Activated T-cell treated with anti-CD3 and anti-CD28 coated beads, Interleukin-2, amount 50 U/mL, for 1 hour (primary cell): ENCODE data around the gene NAPEPLD.
"Not testable (repeated sequence)": the region's sequence is repeated elsewhere in the genome, so short reads cannot be mapped to it uniquely, and the experiment has no call there.

Experiments
- DNase-seq: peaks from one replicate; pipeline ENCODE4 v3.0.0-alpha.2; 2020

Gene NAPEPLD

DNA sequence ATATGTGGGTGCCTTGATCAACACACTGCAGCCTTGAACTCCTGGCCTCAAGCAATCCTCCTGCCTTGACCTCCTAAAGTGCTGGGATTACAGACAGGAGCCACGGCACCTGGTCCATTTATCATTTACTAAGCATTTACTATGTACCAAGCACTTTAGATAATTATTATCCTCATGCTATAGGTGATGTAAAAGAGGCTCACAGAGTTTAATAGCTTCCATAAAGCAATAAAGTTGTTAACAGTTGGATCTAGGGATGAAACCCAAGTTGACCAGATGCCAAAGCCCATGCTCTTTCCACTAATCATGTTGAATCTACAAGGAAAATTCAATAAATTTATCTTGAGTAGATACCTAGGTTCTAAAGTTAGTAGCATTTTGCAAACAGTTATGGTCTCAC lies 5.0 kb downstream of the NAPEPLD start:
- no peak for DNase-seq

DNA sequence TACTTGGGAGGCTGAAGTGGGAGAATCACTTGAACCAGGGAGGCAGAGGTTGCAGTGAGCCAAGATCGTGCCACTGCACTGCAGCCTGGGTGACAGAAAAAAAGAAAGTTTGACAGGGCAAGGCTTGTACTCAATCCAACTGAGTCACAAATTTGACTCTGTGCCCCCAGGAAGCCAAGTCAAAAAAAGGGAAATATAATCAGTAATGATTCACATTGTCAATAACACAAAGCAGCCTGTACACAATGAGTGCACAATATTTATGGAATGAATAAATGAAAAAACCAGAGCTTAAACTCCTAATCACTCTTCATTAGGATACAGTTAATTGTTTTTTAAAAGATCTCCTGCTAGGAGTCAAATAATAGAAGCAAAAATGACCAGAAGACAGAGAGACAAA lies 6.4 kb downstream of the NAPEPLD start:
- DNase-seq: no peak

DNA sequence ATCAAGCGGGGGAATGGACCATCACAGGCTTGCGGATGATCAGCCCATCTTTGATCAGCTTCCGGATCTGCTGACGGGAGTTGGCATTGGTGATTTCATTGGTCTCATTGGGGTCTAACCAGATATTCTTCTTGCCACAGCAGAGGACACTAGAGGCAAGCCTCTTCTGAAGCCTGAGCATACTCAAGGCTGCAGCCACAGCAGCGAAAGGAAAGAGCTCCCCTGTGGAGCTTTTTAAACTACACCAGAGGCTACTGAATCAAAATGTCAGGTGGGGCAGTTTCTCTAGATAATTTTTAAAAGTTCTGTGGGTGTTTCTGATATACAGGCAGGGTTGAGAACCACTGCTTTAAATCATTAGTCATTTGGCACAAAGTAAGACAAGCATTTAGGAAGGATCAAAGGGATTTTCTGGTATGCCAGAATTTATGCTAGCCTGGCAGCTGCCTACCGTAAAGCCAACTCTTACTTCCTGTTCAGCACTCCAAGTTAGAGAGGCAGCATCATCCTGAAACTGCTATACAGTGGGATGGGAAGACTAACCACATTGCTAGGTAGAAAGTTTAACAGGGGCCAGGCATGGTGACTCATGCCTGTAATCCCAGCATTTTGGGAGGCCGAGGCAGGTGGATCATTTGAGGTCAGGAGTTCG lies 7.0 kb downstream of the NAPEPLD start:
- no peak for DNase-seq

DNA sequence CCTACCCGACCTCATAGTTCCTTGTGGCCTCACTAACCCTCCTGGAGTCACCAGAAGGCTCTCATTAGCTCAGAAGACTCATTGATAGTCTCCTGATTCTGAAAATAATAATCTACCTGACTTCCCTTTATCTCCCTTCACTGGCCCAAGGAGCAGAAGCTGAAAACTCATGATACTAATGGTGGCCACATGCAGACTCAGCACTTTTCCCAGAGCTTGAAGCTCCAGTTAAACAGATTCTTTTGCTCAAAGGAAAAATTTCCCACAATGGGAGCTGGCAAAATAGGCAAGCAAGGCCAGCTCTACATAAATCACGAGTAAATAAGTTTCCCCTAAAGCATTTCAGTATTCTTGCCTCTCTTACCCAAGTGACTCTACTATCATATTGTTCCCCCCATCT lies 8.2 kb downstream of the NAPEPLD start:
- DNase-seq: no peak

DNA sequence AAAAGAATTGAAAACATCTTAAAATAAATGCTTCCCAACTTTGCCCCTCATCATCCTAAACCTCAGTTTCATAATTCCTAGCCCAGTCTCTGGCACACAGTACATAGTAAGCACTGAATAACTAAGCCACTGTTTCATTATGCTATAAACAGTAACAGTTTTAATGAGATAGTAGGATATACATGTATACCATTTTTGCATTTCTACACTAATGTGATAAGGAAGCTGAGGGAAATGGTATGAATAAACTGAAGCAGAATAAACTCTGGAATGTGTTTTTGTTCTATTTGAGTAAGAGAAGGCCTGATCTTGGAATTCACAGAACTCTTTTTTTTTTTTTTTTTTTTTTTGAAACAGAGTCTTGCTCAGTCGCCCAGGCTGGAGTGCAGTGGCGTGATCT lies 8.8 kb downstream of the NAPEPLD start:
- no peak for DNase-seq

DNA sequence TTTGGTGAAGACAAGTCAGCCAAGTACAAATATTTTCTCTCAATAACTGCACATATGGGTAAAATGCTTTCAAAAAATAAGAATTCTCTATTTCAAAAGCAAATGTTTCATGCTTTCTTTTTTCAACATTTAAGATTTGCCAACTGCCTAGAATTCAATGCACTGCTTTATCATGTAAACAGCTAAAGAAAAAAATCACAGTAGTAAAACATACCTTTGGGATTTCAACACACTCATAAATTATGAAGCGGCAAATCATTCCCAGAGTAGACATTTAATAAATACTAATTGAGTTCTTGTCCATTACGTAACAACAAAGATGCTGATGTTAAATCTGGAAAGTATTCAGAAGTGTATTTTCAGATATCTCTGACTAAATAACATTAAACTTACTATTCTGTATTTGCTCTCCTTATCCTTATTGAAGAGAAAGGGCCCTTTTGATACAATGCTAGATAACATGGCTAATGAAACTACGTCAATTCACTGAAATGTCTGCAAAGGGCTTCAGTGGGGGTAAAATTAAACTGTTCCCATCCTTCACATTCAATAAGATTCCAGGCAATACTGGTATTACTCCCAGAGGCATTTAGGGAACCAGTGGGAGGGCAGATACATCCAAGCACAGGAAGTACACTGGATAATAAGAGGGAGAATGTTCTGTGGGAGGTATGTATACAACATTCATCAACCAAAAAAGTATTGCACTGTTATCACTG lies 13.9 kb downstream of the NAPEPLD start:
- DNase-seq: no peak

DNA sequence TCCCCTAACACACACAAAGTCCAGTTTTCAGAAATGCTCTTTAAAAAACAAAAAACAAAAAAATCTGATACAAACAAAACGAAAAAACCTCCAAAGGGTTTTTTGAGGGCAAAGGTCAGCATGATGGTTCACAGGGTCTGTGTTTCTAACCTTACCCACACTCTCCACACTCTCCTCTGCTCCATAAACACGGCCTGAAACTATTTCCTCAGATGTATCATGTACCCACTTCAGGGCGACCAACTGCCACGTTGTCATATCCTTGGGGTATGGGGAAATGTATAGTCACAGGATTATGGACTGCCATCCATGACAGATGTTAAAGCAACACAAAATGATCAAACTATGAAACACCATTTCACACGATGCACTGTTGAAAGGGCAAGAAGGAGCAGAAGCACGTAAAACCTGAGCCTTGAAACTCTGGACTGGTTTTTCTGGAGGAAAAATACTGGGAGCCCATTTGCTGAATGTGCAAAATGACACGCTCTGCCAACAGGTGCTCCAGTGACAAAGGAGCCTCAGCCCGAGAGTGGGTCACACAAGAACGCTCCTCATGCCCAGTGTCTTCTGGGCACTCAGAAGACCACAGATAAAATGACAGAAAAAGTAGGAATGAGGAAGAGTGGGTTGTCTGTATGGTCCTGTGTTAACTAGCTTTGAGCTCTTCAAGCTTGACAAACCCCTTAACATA lies 15.8 kb downstream of the NAPEPLD start:
- no peak for DNase-seq

DNA sequence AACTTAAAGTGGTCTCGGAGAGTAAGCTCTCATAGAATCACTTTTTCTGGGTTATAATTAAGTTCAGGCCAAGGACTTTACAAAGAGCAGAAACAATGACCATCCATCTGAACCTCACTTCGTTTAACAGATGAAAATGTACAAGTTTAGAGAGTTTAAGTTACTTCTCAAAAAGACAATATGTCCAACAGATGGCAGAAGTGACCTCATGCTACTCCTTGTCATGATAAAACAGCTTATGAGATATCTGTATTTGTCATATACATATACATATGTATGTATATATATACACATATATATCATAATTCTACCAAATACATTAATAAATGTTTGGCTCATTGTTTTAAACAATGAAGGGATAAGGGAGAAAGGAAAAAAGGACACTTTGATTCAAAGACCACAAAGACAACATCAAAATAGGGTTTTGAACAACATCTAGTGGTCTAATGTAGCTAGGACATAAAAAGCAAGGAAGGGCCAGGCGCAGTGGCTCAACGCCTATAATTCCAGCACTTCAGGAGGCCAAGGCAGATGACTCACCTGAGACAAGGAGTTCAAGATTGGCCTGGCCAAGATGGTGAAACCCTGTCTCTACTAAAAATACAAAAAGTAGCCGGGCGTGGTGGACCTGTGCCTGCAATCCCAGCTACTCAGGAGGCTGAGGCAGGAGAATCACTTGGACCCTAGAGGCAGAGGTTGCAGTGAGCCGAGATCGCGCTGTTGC lies 17.8 kb downstream of the NAPEPLD start:
- DNase-seq: no peak

DNA sequence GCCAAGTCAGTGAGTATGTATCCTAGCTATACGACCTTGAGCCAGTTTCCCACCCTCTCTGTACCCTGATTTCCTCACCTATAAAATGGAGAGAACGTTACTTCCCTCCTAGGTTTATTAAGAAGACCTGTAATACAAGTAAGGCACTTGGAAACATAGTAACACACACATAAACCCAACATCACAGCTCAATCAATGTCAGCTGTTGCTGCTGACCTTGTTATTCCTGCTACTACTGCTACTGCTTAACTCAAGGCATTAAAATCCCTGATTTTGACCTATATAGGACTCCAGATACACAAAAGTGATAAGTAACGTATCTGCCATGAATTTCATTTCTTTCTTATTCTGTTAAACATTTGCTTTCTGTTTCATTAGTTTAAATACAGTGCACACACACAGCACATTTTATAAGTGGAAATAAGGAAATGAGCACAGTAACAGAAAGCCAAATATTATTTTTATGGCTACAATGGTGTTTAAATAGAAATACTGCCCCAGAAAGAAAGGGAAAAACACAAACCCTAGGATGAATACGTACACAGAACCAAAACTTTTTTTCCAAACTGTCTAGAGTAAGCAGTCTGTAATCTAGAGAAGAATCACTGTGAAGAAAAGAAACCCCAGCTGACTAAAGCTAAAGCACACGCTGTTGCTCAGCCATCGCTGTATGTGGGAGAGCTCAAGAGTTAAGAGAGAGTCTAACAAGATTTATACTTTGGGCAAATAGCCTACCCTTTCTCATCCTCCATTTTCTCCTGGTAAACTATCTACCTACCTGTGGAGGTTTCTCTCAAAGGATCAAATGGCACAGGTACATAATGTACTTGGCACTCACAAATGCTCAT lies 19.0 kb downstream of the NAPEPLD start:
- no peak for DNase-seq

DNA sequence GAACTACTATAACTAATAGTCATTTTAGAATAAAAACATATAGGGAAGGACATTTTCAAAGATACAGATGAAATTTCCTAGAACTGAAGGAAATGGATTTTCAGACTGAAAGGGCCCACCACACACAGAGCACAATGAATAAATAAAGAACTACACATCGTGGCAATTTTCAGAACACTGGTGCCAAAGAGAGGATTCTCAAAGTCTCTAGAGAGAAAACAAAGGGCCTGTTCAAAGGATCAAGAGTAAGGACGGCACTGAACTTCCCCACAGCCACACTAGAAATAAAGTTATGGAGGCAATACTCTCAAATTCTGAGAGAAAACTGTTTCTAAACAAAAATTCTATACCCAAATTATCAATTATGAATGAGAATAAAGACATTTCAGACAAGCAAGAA lies 21.9 kb downstream of the NAPEPLD start:
- no peak for DNase-seq

DNA sequence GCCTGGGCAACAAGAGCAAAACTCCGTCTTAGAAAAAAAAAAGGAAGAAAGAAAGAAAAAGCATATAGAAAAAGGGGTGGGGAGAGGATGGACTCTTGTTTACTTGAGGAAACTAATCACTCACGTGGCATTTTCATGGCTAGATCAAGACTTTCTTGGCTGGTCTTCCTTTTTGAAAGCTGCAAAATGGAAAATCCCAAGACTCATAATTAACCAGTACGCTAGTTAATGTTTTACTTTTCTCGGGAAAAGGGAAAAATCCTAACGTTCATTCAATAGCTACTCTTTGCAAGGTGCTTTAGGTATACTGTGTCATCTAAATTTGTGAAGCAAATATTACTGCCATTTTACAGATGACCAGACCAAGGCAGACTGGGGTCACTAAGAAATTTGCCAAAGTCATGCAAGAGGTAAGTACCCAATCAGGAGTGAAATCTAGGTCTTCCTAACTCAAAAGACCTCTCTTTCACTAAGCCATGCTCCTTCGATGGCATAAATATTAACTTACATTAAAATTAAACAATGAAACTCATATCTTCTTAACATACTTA lies 24.4 kb downstream of the NAPEPLD start:
- no peak for DNase-seq

DNA sequence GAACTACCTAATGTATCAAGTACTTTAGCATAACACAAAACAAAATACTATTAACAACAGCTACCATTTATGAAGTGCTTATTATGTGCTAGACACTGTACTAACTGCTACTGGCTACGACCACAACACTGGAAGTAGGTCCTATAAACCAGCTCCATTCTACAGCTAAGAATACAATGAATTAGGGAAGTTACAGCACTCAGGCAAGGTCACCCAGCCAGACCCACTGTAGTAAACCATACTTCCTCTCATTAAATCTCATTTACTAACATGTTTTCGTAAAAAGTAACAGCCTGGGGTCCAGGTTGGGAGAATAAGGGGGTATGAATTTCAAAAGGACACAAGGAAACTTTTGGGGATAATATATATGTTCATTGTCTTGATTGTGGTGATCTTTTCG lies 25.4 kb downstream of the NAPEPLD start:
- DNase-seq: no peak

DNA sequence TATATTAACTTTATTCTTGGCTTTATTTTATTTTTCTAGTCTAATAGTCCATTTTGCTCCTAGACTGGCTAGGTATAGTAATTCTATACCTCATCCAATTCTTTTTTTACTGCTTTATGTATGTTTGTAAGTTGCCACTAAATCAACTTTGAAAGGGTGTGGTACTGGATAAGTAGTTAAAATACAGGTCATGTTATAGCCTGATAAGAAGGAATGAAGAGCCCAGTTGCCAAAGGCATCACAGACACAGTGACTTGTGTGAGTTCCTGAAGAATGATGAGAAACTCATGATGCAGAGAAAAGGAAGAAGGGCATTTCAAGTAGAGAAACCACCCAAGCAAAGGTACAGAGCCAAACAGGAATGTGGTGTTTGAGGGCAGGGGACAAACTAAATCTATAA lies 27.3 kb downstream of the NAPEPLD start:
- DNase-seq: no peak

DNA sequence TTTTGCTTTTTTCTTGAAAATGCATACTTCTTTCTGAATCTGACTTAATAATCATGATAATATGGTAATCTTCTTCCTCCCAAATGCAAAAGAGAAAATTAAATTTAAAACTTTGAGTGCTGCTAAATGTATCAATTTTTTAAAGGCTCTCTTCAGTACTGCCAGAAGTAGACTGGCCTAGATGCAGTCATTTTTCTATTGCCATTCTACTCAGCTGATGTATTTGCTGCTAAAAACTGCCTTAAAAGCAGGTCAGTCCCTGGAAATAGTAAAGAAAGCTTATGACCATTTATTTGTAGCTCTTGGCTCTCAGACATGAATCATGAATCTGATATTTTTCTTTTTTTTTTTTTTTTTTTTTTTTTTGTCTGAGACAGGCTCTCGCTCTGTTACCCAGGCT lies 28.5 kb downstream of the NAPEPLD start:
- DNase-seq: no peak

DNA sequence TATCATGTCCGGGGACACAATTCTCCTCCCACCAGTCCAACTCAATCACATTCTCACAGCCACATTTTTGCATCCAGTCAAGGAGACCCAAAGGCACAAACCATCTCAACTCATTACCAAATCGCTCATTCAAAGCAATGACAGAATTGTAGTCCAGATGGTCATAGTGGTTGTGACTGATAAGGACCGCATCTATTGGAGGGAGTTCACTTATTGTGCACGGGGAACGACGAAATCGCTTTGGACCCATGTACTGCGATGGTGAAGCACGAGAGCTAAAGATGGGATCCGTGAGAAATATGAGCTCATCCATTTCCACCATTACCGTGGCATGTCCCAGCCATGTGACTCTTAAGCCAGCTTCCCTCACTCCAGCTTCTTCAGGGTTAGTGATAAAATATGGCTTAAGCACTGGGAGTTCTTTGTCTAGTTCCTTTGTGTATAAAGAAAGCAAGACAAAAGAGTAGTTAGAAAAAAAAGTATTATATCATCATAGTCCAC lies 29.1 kb downstream of the NAPEPLD start:
- DNase-seq: no peak

DNA sequence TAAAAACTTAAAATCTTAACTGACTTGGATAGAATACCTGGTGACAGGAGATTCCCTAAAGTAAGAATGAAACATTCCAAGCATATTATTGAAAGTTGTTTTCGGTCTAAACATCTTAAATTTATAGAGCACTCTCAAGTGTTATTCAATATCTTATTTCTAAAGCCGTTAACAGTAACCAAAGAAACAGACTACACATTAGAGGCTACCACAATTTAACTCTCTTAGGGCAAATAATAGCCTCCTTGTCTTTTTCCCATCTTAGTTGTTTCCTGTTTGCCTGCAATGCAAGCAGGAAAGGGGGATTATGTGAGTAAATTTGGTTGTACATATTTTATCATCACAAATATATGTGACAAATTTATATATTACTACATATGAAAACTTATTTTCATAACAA lies 31.4 kb downstream of the NAPEPLD start:
- no peak for DNase-seq

DNA sequence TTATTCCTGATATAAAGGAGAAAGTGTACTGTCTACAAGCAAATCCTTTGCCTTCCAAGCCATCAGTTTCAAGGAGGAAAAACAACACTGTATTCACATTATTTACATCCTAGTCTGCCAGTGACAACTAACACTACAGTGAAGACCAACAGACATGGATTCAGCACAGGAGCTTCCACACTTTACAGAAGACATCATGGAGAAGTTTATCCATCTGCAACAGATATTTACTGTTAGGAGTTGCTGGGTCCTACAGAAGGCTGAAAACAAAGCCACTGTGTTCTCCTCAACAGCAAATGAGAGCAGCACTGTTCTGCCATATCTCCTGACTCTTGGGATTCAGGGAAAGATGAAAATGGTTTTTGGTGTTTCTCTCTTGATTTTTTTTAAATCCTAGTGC lies 31.9 kb downstream of the NAPEPLD start:
- no peak for DNase-seq

DNA sequence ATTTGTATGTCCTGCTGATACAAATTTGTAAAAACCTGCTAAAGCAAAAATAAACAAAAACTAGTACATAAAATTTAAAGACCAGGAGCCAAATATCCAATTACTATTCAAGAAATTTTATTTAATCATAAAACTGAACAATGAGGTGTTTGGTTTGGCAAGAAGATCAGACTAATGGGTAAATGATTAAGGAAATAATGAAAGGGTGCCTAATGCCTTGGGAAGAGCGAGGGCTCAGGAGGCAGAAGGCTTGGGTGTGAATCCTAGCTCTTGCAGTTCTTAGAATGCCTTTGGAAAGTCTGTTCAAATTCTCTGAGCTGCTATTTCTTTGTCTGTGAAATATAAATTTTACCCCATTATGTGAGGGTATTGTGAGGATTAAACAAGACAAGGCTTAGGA lies 32.4 kb downstream of the NAPEPLD start:
- DNase-seq: no peak

DNA sequence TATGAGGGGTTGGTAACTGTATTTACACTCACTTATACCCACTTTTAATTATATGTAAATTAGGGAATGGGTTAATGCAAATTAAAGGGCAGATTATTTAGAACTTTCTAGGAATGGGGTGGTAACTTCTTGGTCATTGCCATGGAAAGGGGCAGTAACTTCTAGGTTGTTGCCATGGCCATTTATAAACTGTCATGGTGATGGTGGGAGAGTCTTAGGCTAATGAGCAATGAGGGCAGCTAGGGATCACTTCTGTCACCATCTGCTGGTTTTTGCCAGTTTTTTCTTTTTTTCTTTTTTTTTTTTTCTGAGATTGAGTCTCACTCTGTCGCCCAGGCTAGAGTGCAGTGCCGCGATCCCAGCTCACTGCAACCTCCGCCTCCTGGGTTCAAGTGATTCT lies 33.1 kb downstream of the NAPEPLD start:
- no peak for DNase-seq

DNA sequence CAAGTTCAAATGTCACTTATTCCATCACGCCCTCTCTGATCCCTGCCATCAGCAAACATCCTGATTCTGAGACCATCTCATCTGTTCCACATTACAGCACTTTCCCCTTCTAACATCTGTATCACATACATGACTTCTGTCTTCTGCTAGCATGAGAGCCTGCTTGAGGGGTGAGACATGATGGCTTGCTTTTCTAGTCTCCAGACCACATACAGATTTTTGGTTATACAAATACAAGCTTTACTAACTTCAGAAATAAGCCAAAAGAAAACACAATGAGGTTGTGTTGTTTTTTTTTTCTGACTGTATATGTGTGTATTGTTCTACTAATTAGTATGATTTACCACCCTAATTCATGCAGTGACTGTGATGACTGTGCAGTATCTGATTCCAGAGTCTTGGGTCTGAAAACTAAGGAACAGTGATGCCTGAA lies 34.3 kb downstream of the NAPEPLD start:
- no peak for DNase-seq

DNA sequence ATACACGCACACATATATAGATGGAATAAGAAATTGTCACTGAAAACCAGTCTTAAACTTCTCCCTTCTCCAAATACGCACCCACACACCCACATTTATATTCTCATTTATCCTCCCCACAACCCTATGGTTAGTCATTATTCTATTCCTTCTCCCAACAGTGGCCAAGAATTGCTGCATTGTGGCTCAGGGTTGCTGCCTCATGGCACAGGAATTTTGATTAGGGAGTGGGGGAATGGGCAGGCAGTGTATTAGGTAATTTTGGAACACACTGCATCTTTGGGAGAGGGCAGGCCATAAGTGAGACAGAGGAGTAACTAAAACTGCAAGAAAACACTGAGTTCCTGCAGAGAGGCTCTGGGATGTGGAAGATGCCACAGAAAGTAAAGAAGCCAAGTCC lies 35.7 kb downstream of the NAPEPLD start:
- no peak for DNase-seq

DNA sequence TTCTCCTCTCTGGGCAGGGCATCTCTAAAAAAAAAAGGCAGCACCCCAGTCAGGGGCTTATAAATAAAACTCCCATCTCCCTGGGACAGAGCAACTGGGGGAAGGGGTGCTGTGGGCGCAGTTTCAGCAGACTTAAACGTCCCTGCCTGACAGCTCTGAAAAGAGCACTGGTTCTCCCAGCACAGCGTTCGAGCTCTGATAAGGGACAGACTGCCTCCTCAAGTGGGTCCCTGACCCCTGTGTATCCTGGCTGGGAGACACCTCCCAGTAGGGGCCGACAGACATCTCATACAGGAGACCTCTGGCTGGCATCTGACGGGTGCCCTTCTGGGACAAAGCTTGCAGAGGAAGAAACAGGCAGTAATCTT lies 42.2 kb downstream of the NAPEPLD start:
- DNase-seq: not testable (repeated sequence)
